ENCODE results near the gene FCSK.

FCSK gene

DNA sequence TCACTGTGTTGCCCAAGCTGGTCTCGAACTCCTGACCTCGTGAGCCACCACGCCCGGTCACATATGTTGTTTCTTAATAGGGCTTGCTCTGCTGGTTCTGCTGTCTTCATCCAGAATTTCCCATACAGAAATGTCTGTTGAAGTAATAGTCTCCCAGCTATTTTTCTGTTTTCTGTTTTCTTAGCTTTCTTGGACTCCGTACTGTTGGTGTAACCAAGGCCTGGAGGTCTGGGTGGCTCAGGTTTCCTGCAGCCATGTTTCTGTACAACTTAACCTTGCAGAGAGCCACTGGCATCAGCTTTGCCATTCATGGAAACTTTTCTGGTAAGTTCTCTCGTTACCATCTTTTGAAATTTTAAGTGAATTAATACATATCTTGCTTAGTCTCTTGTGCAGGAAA lies 72.0 kb downstream of the FCSK start:
- peaks cover 32% of the 10 kb centered on the region for H4K20me1 ChIP-seq (ENCODE audit: low read depth, low read length)
- TF ChIP-seq EZH2phosphoT487 (conservative IDR thresholded peaks at IDR 0.05; ENCODE audit: low read length), result no peak
- TF ChIP-seq, protein P1, sequence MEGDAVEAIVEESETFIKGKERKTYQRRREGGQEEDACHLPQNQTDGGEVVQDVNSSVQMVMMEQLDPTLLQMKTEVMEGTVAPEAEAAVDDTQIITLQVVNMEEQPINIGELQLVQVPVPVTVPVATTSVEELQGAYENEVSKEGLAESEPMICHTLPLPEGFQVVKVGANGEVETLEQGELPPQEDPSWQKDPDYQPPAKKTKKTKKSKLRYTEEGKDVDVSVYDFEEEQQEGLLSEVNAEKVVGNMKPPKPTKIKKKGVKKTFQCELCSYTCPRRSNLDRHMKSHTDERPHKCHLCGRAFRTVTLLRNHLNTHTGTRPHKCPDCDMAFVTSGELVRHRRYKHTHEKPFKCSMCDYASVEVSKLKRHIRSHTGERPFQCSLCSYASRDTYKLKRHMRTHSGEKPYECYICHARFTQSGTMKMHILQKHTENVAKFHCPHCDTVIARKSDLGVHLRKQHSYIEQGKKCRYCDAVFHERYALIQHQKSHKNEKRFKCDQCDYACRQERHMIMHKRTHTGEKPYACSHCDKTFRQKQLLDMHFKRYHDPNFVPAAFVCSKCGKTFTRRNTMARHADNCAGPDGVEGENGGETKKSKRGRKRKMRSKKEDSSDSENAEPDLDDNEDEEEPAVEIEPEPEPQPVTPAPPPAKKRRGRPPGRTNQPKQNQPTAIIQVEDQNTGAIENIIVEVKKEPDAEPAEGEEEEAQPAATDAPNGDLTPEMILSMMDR (IDR thresholded peaks at IDR 0.05; ENCODE audit: insufficient read depth, low read length, poor library complexity, severe bottlenecking), result no peak
- peaks cover 37% of the 10 kb centered on the region for H3K36me3 ChIP-seq (ENCODE audit: low read length)

DNA sequence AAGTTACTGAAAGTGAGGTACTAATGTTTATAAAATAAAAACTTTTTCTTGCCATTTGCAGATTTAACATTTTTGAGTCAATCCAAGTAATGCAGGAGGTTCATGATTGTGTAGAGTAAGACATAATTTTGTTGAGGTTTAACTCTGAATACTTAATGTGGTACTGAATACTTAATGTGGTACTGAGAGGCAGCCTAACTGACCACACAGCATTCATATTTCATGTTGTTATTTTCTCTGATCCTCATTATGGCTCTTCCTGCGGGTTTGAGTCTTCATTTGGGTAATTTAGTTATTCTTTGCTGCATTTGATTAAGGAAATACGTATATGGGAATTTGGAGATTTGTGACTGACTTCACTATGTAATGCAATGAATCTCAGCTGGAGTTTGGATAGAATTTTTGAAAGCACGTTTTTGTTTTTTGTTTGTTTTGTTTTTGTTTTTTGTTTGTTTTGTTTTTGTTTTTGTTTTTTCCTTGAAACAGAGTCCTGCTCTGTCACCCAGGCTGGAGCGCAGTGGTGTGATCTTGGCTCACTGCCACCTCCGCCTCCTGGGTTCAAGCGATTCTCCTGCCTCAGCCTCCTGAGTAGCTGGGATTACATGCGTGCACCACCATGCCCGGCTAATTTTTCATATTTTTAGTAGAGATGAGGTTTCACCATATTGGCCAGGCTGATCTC lies 73.1 kb downstream of the FCSK start:
- H3F3A ChIP-seq (ENCODE audit: insufficient read depth), result peaks cover 23% of the 10 kb centered on the region
- peaks cover 39% of the 10 kb centered on the region for H4K20me1 ChIP-seq (ENCODE audit: low read depth, low read length)
- H3K27me3 ChIP-seq (ENCODE audit: low read length), result no peaks in the 10 kb centered on the region
- H3K36me3 ChIP-seq (ENCODE audit: low read length), result peaks cover 44% of the 10 kb centered on the region
- no peaks in the 10 kb centered on the region for H3K9me3 ChIP-seq (ENCODE audit: insufficient read depth, low read length)
- peak overlapping the region; percentile 78 for H3K4me2 ChIP-seq (ENCODE audit: low read depth, low read length, poor library complexity, severe bottlenecking)
- H3K9me2 ChIP-seq (replicated peaks; ENCODE audit: insufficient read depth, low read length), result no peaks in the 10 kb centered on the region
- H3K79me2 ChIP-seq (ENCODE audit: insufficient read depth, low read length), result peaks cover 94% of the 10 kb centered on the region
- H3K4me3 ChIP-seq (ENCODE audit: insufficient read depth, low read length, poor library complexity, severe bottlenecking), result no peak overlapping the region
- H3K27ac ChIP-seq (ENCODE audit: low read depth, low read length), result no peak overlapping the region
- H3K9ac ChIP-seq (ENCODE audit: low read length), result peak overlapping the region; percentile 13
- no peak overlapping the region for H2AFZ ChIP-seq (ENCODE audit: low read depth, low read length, severe bottlenecking)
- no peak for TF ChIP-seq EZH2phosphoT487 (conservative IDR thresholded peaks at IDR 0.05; ENCODE audit: low read length)
- TF ChIP-seq, protein P1 (IDR thresholded peaks at IDR 0.05; ENCODE audit: insufficient read depth, low read length, poor library complexity, severe bottlenecking), result no peak

More for the DNA sequence above, 72.0 kb downstream of the FCSK start:
- Histone ChIP-seq H3K4me3 (ENCODE audit: insufficient read depth, low read length, poor library complexity, severe bottlenecking) (peak overlapping the region; percentile 13), H3K4me2 (ENCODE audit: low read depth, low read length, poor library complexity, severe bottlenecking) (peak overlapping the region; percentile 78), H3K9ac (ENCODE audit: low read length) (peak overlapping the region; percentile 13), H3F3A (ENCODE audit: insufficient read depth) (peaks cover 30% of the 10 kb centered on the region), H3K79me2 (ENCODE audit: insufficient read depth, low read length) (peaks cover 91% of the 10 kb centered on the region), H3K27me3 (ENCODE audit: low read length) (no peaks in the 10 kb centered on the region), H3K9me3 (ENCODE audit: insufficient read depth, low read length) (no peaks in the 10 kb centered on the region), H3K9me2 (replicated peaks; ENCODE audit: insufficient read depth, low read length) (no peaks in the 10 kb centered on the region), H2AFZ (ENCODE audit: low read depth, low read length, severe bottlenecking) (no peak overlapping the region), H3K27ac (ENCODE audit: low read depth, low read length) (no peak overlapping the region)

DNA sequence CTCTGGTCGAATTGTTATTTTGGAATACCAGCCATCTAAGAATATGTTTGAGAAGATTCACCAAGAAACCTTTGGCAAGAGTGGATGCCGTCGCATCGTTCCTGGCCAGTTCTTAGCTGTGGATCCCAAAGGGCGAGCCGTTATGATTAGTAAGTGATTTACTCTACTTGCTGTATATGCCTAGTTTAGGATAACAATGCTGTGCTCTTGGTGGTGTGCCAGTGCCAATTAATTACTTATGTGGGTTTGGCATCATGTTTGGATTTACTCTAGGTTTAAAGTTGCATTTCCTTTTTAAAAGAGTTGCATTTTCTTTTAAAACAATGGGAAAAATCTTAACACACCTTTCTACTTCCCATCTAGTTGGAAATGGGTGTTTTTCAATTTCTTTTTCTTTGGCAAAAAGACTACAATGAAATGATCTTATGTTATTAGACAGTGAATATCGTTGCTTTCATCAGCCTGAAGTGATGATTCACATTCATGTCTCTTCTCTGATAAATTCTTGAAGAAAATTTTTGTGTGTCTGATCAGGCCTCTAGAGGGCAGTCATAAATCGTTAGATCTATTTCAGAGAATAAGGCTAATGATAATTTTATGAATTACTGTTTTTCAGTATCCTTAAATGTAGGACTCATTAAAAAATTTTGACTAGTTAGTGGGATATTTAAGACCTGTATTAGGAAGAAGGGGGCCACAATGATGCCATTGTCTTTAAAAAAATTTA lies 74.8 kb downstream of the FCSK start:
- H3K9ac ChIP-seq (ENCODE audit: low read length), result no peak overlapping the region
- H3F3A ChIP-seq (ENCODE audit: insufficient read depth), result peaks cover 27% of the 10 kb centered on the region
- H3K4me2 ChIP-seq (ENCODE audit: low read depth, low read length, poor library complexity, severe bottlenecking), result no peak overlapping the region
- no peaks in the 10 kb centered on the region for H3K9me3 ChIP-seq (ENCODE audit: insufficient read depth, low read length)
- no peaks in the 10 kb centered on the region for H3K27me3 ChIP-seq (ENCODE audit: low read length)
- H2AFZ ChIP-seq (ENCODE audit: low read depth, low read length, severe bottlenecking), result no peak overlapping the region
- H4K20me1 ChIP-seq (ENCODE audit: low read depth, low read length), result peaks cover 56% of the 10 kb centered on the region
- no peak for TF ChIP-seq EZH2phosphoT487 (conservative IDR thresholded peaks at IDR 0.05; ENCODE audit: low read length)
- TF ChIP-seq, protein P1 (IDR thresholded peaks at IDR 0.05; ENCODE audit: insufficient read depth, low read length, poor library complexity, severe bottlenecking), result peak; percentile 56
- H3K36me3 ChIP-seq (ENCODE audit: low read length), result peaks cover 62% of the 10 kb centered on the region
- H3K27ac ChIP-seq (ENCODE audit: low read depth, low read length), result no peak overlapping the region
- no peaks in the 10 kb centered on the region for H3K9me2 ChIP-seq (replicated peaks; ENCODE audit: insufficient read depth, low read length)
- peaks cover 97% of the 10 kb centered on the region for H3K79me2 ChIP-seq (ENCODE audit: insufficient read depth, low read length)
- no peak overlapping the region for H3K4me3 ChIP-seq (ENCODE audit: insufficient read depth, low read length, poor library complexity, severe bottlenecking)

Measured in SU-DHL-6 (cell line).